HL-60/S4 treated with phorbol 12-myristate 13-acetate at 8.2 ng/mL for 4 days and 3 days (cell line): Measurements from ENCODE around the gene PCMTD2.

Source experiments
- in situ Hi-C: fragments of 300-500 bp; cut with MboI; formaldehyde crosslinking; loops from 2 replicates; pipeline ENCODE4 v1.15.0; 2022; ENCODE audit warnings: low sequenced_read_pairs

Gene PCMTD2

GRCh38 chr20:64254571-64255360, 782 bp upstream of the PCMTD2 start:
- in situ Hi-C loops = no loop called here

- in situ Hi-C loops = no loop called here
Measured at GRCh38 chr20:64256282-64256935, 861 bp downstream of the PCMTD2 start.

- in situ Hi-C loops = no loop called here
Measured at GRCh38 chr20:64257107-64257757, 1.7 kb downstream of the PCMTD2 start.

GRCh38 chr20:64258071-64258823, 2.7 kb downstream of the PCMTD2 start:
- in situ Hi-C loops = no loop called here

- in situ Hi-C loops = no loop called here
Measured at GRCh38 chr20:64260239-64260638, 4.7 kb downstream of the PCMTD2 start.

GRCh38 chr20:64261138-64261537, 5.6 kb downstream of the PCMTD2 start:
- in situ Hi-C loops = no loop called here

- in situ Hi-C loops = no loop called here
Measured at GRCh38 chr20:64264091-64264490, 8.5 kb downstream of the PCMTD2 start.

GRCh38 chr20:64265201-64265600, 9.7 kb downstream of the PCMTD2 start:
- in situ Hi-C loops = no loop called here

- in situ Hi-C loops = no loop called here
Measured at GRCh38 chr20:64266988-64267387, 11.4 kb downstream of the PCMTD2 start.

- in situ Hi-C loops = no loop called here
Measured at GRCh38 chr20:64268174-64268573, 12.6 kb downstream of the PCMTD2 start.

- in situ Hi-C loops = no loop called here
Measured at GRCh38 chr20:64269604-64270411, 14.3 kb downstream of the PCMTD2 start.

- in situ Hi-C loops = no loop called here
Measured at GRCh38 chr20:64271636-64272035, 16.1 kb downstream of the PCMTD2 start.

- in situ Hi-C loops = no loop called here
Measured at GRCh38 chr20:64273109-64273508, 17.6 kb downstream of the PCMTD2 start.

GRCh38 chr20:64276817-64277216, 21.3 kb downstream of the PCMTD2 start:
- in situ Hi-C loops = no loop called here

GRCh38 chr20:64277571-64278316, 22.2 kb downstream of the PCMTD2 start:
- in situ Hi-C loops = no loop called here

- in situ Hi-C loops = no loop called here
Measured at GRCh38 chr20:64278317-64278681, 22.8 kb downstream of the PCMTD2 start.

GRCh38 chr20:64279826-64280459, 24.4 kb downstream of the PCMTD2 start:
- in situ Hi-C loops = no loop called here

- in situ Hi-C loops = no loop called here
Measured at GRCh38 chr20:64280460-64280843, 24.9 kb downstream of the PCMTD2 start.

- in situ Hi-C loops = no loop called here
Measured at GRCh38 chr20:64283646-64284045, 28.1 kb downstream of the PCMTD2 start.
